Subcutaneous adipose tissue (tissue), 4 donors: Measurements from ENCODE around the gene GEMIN4. TPM values are rescaled to one million over a fixed set of nuclear protein-coding genes. Genes with fewer than 3 reads are reported as not detected.

ENCODE experiments used
- CTCF ChIP-seq: fragments of 450-650 bp; IDR thresholded peaks from one replicate; pipeline ENCODE4 v1.5.1; 2016; ENCODE audit warnings: low read depth, mild to moderate bottlenecking, control low read depth, antibody characterized with exemption, moderate library complexity
- total RNA-seq, 4 donors: library from RNA; depleted of rRNA; stranded (reverse); fragments of >200 nt; gene quantifications; one replicate each; pipeline ENCODE4 v1.1.0, GENCODE V29; 2016

The GEMIN4 gene
- total RNA-seq, 4 donors from 2014 or later: 11.1 to 25.1 (median 14.7) TPM

GRCh38 chr17:746783-747629 is 5.1 kb downstream of the GEMIN4 start:
- no peak for TF ChIP-seq CTCF

- no peak for TF ChIP-seq CTCF
Observed at GRCh38 chr17:746181-746580, 5.9 kb downstream of the GEMIN4 start.

DNA sequence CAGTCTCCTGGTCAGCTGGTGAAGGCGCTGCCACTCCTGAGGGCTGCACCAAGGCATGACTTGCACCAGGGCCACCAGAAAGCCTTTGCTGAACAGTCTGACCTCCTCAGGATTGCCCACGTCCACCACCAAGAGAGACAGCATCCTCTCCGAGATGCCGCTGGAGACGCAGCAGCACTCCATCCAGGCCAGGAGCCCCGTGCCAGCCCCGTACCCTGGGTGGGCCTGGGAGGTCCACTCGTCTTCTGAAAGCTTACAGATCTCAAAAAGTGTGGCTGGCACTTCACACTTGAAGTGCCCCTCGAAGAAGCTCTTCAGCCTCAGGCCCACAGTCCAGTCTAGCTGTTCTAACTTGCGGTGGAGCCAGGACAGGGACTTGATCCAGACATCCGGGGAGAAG is 6.7 kb downstream of the GEMIN4 start:
- no peak for TF ChIP-seq CTCF

DNA sequence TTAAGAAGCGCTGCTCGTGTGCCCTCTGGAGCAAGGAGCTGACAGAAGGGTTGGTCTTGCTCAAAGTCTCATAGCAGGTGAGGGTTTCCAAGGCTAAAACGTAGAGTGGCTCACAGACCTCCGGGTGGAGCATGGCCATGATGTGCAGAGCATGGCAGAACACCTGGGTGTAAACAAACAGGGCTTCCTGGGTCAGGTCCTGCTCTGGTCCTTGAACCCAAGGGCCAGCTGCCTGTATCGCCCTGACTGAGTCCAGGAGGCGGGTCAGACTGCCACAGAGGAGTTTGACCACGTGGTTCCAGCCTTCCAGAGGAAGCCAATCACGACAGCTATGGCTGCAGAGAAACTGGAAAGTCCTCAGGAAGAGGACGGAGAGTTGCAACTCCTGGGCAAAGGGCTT is 7.1 kb downstream of the GEMIN4 start:
- no peak for TF ChIP-seq CTCF

GRCh38 chr17:743139-743538 is 8.9 kb downstream of the GEMIN4 start:
- no peak for TF ChIP-seq CTCF

GRCh38 chr17:742147-742793 is 9.8 kb downstream of the GEMIN4 start:
- no peak for TF ChIP-seq CTCF

DNA sequence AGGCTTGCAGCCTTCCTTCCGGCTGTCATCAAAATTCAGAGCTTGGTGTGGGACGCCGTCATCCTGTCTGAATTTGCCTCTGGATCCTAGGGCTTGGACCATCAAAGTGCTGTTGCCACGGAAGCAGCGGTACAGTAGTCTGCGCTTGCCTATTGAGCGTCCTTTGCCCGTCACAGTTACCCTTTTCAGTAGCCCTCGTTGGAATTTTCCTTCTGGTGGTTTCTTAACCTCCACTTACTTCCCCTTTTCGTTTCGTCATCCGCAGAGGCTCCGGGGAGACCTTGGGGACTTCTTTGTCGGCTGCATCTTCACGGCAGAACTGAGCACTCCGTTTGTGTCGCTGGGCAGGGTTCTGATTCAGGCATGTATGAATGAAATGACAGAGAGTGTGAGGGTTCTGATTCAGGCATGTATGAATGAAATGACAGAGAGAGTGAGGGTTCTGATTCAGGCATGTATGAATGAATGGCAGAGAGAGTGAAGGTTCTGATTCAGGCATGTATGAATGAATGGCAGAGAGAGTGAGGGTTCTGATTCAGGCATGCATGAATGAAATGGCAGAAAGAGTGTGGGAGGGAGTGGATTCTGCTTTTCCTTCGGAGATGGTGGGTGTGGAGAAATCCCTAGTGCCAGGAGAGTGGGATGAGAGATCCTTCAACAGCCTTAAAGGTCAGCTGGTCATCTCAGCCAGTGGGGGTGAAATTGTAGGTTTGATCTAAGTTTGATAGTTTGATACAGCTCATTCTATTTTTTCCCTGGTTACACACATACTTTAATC is 11.6 kb downstream of the GEMIN4 start:
- no peak for TF ChIP-seq CTCF
